GM19452 (cell line): ENCODE results near the gene SRPK3.
"Not testable (repeated sequence)": the region's sequence is repeated elsewhere in the genome, so short reads cannot be mapped to it uniquely, and the experiment has no call there.

Experiments used
- ATAC-seq: cut with Tn5 transposase; IDR thresholded peaks from one replicate; pipeline ENCODE4 v1.9.1; 2021; ENCODE audit not compliant: unreplicated experiment

Gene SRPK3

GRCh38 chrX:153746359-153746758, 34.5 kb upstream of the SRPK3 start:
- no peak for ATAC-seq

GRCh38 chrX:153746991-153747390, 33.9 kb upstream of the SRPK3 start:
- ATAC-seq: not testable (repeated sequence)

DNA sequence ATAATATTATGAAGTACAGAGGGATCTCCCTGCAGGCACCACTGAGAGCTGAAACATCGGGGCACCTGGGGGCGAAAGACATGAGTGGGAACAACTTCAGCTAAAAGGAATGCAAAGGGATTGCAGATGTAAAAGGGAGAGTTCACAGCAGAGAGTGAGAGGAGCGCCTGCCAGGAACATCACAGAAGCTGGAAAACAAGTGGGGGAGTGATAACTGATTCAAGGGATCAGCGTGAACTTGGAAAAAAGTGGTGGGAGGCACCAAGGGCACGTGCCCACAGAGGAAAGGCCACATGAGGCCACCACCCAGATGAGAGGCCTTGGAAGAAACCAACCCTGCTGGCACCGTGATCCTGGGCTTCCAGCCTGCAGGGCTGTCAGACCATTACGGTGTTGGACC, 31.8 kb upstream of the SRPK3 start:
- not testable (repeated sequence) for ATAC-seq

DNA sequence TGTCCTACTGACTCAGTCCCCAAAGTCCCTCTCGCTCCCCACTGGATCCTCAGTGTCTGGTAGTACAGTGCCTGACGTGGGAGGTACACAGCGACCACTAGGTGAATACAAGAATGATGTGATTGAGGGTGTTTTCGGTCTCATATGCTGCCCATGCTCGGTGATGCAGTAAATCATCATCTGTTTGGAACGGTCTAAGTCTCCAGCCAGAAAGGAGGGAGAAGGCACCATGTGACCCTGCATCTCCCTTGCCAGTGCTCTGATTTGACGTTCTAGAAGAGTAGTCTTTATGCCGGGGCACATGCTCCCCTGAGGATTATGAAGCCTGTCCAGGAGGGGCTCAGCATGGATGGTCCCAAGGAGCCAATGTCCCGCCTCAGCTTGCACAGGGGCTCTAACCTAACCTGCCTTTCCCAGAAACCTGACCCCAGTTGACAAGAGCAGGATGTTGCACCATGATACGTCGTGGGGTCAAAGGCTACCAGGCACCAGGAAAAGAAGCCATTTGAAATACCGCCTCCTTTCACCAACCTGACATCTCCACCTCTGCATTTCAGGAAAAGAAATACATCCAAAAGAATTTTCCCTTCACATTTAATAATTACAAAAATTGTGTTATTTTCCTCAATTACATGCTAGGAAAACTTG, 30.6 kb upstream of the SRPK3 start:
- ATAC-seq: no peak

DNA sequence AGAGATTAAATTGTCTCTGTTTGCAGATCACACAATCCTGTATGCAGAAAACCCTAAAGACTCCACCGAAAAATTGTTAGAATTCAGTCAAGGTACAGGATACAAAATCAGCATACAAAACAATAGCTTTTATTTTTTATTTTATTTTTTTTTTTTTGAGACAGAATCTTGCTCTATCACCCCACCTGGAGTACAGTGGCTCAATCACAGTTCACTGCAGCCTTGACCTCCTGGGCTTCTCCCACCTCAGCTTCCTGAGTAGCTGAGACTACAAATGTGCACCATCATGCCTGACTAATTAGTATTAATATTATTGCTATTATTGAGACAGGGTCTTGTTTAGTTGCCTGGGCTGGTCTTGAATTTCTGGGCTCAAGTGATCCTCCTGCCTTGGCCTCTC, 25.7 kb upstream of the SRPK3 start:
- ATAC-seq: no peak

GRCh38 chrX:153761863-153762262, 19.0 kb upstream of the SRPK3 start:
- ATAC-seq: no peak

DNA sequence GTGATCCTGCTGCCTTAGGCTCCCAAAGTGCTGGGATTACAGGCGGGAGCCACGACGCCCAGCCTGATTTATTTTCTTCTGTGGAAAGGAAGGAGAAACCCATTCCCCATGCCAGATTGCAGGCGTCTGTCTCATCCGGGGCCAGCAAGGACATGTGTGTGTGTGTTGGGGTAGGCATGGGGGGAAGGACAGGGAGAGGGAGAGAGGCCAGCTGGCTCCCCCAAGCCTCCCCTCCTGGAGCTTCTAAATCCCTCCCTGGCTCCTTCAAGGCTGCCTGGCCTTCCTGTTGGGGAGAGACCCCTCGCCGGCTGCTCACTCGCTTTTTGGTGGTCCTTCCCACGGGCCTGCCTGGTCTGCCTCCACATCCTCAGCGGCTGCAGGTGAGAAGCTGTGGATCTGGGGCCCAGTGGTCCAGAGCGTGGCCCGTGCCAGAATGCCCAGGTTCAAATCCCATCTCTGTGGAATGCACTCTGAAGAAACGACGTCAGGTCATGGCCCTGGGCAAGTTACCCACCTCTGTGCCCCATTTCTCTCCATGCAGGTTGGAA, 18.1 kb upstream of the SRPK3 start:
- no peak for ATAC-seq

DNA sequence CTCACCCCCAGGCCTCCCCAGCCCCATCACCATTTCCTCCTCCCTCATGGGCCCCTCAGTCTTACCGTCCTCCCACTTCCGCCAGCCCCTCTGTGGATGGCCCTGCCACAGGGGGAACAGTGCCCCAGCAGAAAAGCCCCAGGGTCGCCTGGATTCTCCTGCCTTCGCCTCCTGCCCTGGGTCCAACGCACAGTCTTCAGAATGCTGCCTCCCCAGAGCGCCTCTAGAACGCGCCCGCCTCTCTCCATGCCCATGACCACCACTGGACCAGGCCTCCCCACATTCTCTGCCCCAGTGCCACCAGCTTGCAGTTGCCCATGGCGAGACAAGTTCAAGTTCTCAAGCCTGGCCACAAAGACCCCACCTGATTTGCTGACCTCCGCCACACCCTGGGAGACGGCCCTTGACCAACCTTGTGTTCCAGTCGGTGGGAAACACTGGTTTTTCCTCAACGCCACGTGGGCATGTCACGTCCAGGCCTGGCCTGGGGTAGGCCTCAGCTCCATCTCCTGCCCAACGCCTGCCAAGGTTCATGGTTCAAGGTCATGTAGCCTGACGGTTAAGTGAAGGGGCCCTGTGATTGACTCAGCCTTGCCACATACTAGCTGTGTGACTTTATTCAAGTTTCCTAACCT, 17.4 kb upstream of the SRPK3 start:
- ATAC-seq: no peak

GRCh38 chrX:153763989-153764755, 16.7 kb upstream of the SRPK3 start, which contains the start of gene PLXNB3:
Gene PLXNB3, plus strand, starts transcription at chrX:153764249. Its CDS starts 1,287 bp downstream, at chrX:153765536.
- peak; percentile 51 for ATAC-seq

DNA sequence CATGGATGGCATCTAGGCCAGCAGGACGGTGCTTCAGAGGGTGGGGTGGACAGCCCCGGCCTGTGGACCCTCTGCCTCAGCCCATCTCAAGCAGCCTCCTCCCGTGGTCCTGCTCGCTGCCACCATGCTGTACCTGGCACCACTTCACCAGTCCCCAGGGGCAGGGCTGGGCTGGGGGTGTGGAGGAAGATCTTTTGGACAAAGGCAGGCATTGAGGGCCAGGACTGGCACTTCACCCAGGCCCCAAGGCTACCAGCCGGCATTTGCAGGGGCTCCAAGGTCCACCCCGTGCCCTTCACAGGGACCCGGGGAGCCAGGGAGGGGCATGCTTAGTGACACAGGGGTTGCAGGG, 16.1 kb upstream of the SRPK3 start:
- ATAC-seq: no peak

DNA sequence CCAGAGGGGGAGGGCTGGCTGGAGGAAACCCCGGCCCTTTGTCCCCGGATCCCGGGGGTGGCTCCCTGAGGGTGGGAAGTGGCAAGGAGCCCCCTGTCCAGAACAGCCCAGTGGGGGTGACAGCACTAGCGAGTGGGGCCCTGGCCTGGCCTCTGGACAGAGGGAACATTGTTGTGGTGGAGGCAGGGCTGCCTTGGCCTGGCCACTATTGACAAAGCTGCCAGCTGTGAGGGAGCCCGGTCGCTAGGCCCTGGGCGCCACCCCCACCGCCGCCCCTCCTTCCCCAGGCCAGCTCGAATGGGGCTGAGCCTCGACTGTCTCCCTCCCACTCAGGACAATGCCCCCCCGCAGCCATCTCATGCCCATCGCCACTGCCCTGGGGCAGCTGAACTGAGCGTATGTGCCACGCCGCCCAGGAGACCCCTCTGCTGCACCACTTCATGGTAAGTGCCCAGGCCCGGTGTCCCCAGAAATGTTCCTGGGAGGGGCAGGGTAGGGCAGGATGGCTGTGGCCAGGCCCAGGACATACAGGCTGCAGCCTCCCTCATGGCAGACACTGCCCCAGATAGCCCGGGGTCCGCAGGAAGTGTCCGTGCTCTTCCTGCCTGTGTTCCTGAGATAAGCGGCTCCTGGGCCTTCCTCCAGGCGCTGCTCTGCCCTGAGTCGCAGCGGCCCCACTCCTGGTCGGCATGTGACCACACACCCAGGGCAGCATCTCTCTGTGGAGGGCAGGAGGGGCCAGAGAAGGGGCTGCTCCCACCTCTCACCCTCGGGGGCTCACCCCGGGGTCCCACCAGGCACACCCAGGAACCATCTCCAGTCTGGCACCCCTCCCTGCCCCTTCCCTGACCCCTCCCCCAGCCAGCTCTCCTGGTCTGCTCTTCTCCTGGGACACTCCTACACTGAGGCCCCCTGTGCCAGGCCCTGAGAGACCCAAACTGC, 15.4 kb upstream of the SRPK3 start:
- no peak for ATAC-seq

GRCh38 chrX:153766098-153766817, 14.6 kb upstream of the SRPK3 start:
- no peak for ATAC-seq

GRCh38 chrX:153766871-153767673, 13.8 kb upstream of the SRPK3 start:
- no peak for ATAC-seq

DNA sequence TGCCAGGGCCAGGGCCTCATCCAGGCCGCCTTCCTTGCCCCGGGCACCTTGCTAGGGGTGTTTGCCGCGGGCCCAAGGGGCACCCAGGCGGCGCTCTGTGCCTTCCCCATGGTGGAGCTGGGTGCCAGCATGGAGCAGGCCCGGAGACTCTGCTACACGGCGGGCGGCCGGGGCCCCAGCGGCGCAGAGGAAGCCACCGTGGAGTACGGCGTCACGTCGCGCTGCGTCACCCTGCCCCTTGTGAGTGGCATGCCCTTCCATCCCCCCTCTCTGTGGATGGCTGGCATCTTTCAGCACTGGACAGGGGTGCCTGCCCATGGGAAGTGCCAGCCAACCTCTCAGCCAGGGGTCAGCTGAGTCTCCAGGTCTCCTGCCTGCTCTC, 13.2 kb upstream of the SRPK3 start:
- no peak for ATAC-seq

DNA sequence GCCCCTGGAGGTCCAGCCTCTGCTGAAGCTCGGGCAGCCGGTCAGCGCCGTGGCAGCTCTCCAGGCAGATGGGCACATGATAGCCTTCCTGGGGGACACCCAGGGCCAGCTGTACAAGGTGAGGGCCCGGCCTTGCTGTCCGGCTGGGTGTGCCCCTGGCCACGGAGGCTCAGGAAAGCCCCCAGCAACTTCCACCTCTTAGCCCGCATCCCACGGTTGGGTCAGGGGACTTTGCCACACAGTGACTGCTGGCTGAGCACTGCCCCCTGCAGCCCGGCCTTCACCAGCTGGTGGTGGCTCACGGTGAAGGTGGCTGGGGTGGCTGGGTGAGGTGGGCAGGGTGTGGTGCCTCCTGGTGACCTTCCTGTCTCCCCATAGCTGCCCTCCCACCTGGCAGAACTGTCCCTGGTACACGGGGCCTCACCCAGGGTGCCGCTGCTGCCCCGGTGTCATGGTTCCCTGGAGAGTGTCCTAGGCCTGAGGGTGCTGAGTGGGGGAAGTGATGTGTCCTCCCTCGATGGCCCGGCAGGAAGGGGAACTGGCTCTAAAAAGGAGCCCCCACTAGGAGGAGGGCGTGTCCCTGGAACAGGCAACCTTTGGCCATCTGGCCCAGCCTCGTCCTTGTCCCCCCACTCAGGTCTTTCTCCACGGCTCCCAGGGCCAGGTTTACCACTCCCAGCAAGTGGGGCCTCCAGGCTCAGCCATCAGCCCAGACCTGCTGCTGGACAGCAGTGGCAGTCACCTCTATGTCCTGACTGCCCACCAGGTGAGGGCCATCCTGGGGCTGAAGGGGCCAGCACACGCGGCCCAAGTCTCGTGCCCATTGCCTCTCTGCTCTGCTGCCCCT, 12.3 kb upstream of the SRPK3 start:
- no peak for ATAC-seq

- no peak for ATAC-seq
Observed at GRCh38 chrX:153769158-153769864, 11.5 kb upstream of the SRPK3 start.

GRCh38 chrX:153769865-153770600, 10.8 kb upstream of the SRPK3 start:
- ATAC-seq: no peak
